ENCODE measurements around the gene NAPEPLD. TPM values are rescaled to one million over a fixed set of nuclear protein-coding genes. Genes with fewer than 3 reads are reported as not detected.
"Not testable (repeated sequence)": the region's sequence is repeated elsewhere in the genome, so short reads cannot be mapped to it uniquely, and the experiment has no call there.

Gene NAPEPLD
- total RNA-seq, 1 donor from 2014 or later, result 18.2 TPM

DNA sequence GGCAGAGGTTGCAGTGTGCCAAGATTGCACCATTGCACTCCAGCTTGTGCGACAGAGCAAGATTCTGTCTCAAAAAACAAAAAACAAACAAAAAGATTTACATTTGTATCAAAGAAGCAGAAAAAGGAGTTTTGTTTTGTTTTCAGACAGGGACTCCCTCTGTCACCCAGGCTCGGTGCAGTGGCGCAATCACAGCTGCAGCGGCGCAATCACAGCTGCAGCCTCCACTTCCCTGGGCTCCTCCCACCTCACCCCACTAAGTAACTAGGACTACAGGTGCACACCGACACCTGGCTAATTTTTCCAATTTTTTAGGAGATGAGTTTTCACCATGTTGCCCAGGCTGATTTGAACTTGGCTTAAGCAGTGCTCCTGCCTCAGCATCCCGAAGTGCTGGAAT is 72.1 kb downstream of the NAPEPLD start:
- intact Hi-C loops (cut with DNase I), result no loop called here
- ATAC-seq, result no peak
- no peak for DNase-seq (ENCODE audit: low spot score)

DNA sequence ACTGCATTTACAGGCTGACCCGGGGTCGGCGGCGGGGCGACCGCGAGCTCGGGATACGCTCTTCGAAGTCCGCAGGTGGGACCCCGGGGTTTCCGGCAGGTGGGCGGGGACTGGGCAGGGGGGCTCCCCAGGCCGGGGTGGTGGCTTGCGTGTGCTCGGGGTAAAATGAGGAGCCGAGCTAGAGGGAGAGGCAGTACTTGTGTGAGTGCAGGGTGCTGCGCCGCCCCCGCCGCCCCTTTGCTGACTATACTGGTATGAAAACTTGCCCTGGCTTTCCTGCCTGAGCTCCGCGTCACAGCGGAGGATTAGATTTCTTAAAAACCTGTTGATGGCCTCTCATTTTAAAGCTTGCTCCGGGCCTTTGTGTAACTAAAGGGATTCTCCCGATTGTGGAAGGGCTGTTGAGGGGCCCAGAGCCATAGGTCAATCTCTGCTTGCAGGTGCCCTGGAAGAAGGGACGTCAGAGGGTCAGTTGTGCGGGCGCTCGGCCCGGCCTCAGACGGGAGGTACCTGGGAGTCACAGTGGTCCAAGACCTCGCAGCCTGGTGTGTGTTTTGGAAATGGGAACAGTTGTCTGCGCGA is 73.5 kb downstream of the NAPEPLD start:
- ATAC-seq (peak; percentile 18), DNase-seq (ENCODE audit: low spot score) (peak; percentile 74)
- intact Hi-C loops (cut with DNase I), result no loop called here

DNA sequence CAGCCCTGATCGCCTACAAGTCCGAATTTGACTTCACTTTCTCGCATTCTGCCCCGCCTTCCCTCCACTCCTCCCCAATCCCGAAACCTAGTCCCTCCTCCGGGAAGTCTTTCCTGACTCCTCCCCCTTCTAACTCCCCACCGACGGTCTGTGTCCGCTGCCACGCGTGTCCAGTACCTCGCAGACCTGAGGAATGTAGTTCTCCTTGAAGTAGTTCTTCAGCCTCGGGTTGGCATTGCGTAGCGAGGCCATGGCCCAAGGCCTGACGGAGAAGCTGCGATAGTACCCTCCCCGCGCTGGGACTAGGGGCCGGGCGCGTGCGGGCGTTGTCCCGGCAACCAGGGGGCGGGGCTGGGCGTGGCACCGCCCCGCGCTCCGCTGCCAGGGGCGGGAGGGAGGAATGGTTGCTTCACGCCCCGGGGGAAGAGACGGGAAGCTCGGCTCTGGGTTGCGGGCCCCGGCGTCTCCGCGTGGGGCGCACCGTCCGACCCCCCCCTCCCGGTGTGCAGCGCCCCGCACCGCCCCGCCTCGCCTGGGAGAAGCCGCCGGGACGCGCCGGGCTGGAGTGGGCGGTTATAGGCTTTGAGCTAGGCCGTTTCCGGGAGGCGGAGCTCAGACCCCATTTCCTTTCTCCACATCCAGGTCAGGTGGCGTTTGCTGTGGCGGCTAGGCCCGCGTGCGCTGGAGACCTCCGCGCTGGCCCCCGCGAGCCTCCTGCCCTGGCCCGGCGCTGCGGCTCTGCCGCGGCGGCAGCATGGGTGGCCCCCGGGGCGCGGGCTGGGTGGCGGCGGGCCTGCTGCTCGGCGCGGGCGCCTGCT is 74.2 kb downstream of the NAPEPLD start, which contains the start of the genes ARMC10 and FBXL13:
Gene ARMC10, plus strand, starts transcription at position 622 of the 818 bp plus-strand sequence. Its CDS starts 133 bp downstream, at position 755.
Gene FBXL13, minus strand, starts transcription at position 278 of the 818 bp plus-strand sequence.
- intact Hi-C loops (cut with DNase I), result no loop called here
- peak; percentile 98 for ATAC-seq

DNA sequence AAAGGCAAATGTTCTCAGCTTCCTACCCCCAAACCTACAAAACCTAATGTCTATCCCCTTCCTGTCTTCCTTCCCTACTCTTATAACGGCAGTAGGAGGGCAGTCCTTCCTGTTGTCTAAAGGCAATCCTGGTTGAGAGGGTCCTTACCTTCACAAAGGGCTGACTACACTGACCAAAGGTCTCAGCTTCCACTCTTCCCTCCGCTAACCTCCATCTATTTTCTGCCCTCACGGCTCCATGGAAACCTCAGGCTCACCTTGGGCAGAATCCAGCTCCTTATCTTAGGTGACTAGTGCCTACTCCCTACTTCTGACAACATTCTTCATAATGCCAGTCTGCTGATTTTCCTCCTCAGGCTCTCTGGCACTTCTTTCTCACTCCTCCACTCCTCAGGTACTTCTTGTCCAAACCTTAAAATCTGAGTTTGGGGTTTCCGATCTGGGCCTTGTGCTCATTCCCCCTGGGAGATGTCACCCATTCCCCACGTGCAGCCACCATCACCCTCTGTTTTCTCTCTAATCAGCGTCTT is 74.8 kb downstream of the NAPEPLD start:
- ATAC-seq (peak; percentile 0), DNase-seq (ENCODE audit: low spot score) (no peak)
- intact Hi-C loops (cut with DNase I), result no loop called here

More for the DNA sequence above, 74.2 kb downstream of the NAPEPLD start, which contains the start of the genes ARMC10 and FBXL13:
- DNase-seq (ENCODE audit: low spot score), result peak; percentile 93

DNA sequence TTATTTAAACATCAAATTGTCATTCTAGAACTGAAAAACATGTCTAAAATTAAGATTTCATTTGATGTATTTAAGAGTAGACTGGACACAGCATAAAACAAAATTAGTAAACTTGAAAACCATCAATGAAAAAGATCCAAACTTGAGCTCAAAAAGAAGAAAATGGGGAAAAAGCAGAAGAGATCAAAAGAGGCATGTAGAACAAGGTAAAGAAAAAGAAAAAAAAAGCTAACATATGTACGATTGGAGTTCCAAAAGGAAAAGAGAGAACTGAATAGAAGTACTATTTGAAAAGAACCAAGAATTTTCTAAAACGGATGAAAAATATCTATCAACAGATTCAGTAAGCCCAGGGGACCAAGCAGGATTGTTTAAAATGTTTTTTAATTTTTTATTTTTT is 77.9 kb downstream of the NAPEPLD start:
- intact Hi-C loops (cut with DNase I), result no loop called here
- ATAC-seq (no peak), DNase-seq (ENCODE audit: low spot score) (no peak)

DNA sequence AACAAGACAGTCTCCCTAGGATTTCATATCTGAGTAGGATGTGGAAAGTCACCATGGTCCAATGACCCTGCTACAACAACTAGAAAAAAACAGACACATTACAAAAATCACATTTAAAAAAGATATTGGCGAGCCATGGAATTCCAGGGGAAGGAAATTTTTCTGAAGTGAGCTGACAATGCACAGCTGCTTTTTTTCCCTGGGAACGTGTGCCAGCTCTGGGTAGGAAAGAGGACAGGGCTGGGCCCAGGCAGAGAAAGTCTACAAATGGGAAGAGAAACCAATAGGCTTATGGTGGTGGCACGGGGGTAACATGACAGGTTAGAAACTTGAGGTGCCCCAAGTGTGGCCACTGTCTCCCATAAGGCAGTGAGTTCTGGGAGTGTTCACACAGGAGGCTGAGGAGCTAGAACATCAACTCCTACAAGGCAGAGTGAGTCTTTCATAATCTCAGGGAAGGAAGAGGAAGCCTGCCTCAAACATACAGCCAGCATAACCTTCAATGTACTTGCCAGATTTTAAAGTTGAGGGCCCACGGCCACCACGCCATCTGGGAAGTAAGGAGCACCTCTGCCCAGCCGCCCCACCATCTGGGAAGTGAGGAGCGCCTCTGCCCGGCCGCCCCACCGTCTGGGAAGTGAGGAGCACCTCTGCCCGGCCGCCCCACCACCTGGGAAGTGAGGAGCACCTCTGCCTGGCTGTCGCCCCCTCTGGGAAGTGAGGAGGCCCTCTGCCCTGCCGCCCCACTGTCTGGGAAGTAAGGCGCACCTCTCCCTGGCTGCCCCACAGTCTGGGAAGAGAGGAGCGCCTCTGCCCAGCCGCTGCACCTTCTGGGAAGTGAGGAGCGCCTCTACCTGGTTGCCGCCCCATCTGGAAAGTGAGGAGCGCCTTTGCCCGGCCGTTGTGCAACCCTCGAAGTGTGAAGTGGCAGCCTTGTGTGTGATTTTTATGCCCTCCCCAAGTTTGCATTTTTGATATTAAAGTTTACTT is 80.2 kb downstream of the NAPEPLD start:
- DNase-seq (ENCODE audit: low spot score) (no peak), ATAC-seq (no peak)
- intact Hi-C loops (cut with DNase I), result no loop called here

DNA sequence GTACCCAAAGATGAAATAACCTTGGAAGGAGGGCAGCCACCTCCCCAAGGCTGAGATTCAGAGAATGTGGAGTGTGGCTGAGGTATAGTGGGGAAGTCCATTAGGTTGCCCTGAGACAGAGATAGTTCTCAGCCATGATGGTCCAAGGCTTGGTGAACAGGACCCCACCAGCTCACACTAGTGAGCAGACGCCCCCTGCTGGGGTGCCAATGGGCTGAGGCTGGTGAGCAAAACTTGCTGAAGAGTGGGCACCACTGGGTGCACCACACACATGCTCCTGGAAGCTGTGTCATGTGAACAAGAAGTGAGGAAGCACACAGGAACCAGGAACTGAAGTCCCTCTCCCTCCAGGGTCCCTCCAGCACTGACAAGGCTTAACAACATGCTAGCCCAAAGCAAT is 83.2 kb downstream of the NAPEPLD start:
- ATAC-seq, result peak; percentile 42
- intact Hi-C loops (cut with DNase I), result no loop called here
- no peak for DNase-seq (ENCODE audit: low spot score)

DNA sequence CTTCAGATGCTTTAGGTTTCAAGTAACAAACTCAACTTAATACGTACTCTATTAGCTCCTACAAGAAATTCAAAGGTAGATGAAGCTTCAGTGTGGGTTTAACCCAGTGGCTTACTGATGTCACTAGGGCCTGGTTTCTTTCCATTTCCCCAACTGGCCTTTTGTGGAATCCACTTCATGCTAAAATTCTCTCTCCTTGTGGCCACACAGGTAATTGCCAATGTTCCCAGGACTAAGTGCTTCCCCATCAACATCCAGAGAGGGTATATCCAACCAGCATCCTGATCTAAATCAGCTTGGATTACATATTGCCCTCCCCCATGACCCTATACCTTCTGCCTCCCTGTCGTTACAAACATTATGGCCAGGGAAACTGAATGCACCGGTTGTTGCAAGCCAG is 85.0 kb downstream of the NAPEPLD start:
- ATAC-seq (no peak), DNase-seq (ENCODE audit: low spot score) (no peak)
- intact Hi-C loops (cut with DNase I), result no loop called here

DNA sequence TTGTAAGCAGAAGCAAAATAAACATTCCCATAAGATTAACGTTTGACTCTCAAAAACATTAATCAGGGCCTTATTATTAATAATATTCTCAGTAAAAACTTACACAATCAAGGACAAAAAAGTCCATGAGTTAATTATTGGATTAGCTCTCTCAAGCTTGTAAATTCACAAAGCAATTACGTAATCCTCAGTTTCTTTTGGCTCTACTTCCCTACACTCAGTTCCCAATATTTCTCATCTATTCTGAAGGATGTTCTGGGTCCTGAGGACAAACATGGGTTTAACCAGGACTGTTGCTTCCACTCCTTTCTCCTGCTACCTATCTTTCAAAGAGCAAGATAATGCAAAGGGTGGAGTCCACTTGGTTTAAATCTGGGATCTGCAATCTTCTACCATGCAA is 89.4 kb downstream of the NAPEPLD start:
- DNase-seq (ENCODE audit: low spot score), result no peak
- intact Hi-C loops (cut with DNase I), result no loop called here
- ATAC-seq, result peak; percentile 74

DNA sequence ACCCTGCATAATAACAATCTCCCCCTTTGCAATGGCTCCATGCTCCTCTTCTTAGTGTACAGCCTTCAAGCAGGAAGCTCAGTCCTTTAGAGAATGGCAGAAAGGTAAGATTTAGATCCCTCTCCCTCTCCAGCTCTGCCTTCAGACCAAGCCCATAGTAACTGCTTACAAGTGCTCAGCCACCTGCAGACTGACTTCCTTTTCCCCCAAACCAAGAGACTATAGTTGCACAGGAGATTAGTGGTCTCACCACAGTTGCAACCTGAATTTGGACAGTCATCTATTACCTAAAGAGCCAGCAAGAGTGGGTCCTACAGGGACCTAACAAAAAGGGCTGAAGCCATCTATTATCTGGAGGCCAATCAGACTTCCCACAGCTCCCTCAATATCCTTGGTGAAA is 90.8 kb downstream of the NAPEPLD start:
- no peak for ATAC-seq
- intact Hi-C loops (cut with DNase I), result no loop called here

DNA sequence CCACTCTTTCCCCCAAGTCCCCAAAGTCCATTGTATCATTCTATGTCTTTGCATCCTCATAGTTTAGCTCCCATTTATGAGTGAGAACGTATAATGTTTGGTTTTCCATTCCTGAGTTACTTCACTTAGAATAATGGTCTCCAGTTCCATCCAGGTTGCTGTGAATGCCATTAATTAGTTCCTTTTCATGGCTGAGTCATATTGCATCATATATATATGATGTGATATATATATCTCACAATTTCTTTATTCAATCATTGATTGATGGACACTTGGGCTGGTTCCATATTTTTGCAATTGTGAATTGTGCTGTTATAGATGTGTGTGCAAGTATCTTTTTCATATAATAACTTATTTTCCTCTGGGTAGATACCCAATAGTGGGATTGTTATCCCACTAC is 92.9 kb downstream of the NAPEPLD start:
- not testable (repeated sequence) for ATAC-seq

More for the DNA sequence above, 90.8 kb downstream of the NAPEPLD start:
- DNase-seq (ENCODE audit: low spot score), result no peak

DNA sequence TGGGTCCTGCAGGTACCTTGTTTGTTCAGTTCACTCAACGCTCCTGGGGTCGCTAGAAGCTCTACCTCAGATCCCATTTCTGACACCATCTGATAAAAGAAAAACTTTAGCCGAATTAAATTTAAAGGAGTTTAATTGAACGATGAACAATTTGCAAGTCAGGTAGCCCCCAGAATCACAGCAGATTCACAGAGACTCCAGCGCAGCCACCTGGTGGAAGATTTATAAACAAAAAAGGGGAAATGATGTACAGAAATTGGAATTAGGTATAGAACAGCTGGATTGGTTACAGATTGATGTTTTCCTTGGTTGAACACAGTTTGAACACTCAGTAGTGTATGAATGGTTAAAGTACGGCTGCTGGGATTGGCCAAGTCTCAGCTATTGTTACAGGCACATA is 97.4 kb downstream of the NAPEPLD start:
- DNase-seq (ENCODE audit: low spot score) (no peak), ATAC-seq (no peak)
- intact Hi-C loops (cut with DNase I), result no loop called here

More for the DNA sequence above, 92.9 kb downstream of the NAPEPLD start:
- DNase-seq (ENCODE audit: low spot score); intact Hi-C loops (cut with DNase I): not testable (repeated sequence)

Other genes with a start within 250 kb of the NAPEPLD start
- 4.2 TPM for gene LRRC17, start 236.1 kb downstream of the NAPEPLD start, total RNA-seq
- gene FBXL13, start 74.3 kb downstream of the NAPEPLD start, total RNA-seq, result 2.5 TPM
- 34.4 TPM for gene ARMC10, start 74.0 kb downstream of the NAPEPLD start, total RNA-seq
- gene PMPCB, start 148.3 kb upstream of the NAPEPLD start, total RNA-seq, result 45.7 TPM
- gene DNAJC2, start 195.7 kb upstream of the NAPEPLD start, total RNA-seq, result 19.4 TPM
- gene PSMC2, start 198.5 kb upstream of the NAPEPLD start, total RNA-seq, result 86.3 TPM

Data from sciatic nerve (tissue), 2 donors.